BE2C (cell line): ENCODE measurements around the gene KIF20B.

ENCODE experiments used
- DNase-seq: peaks from one replicate; pipeline ENCODE4 v3.0.0-alpha.2; 2020
- H3K27me3 ChIP-seq: fragments of 250-450 bp; sonication (Bioruptor Pico); 2 replicates; pipeline ENCODE4 v1.5.1; 2020; ENCODE audit warnings: mild to moderate bottlenecking
- H3K36me3 ChIP-seq: fragments of 250-450 bp; sonication (Bioruptor Pico); 2 replicates; pipeline ENCODE4 v1.5.1; 2020; ENCODE audit warnings: mild to moderate bottlenecking
- H3K4me1 ChIP-seq: fragments of 250-450 bp; sonication (Bioruptor Pico); 2 replicates; pipeline ENCODE4 v1.5.1; 2020
- H3K4me3 ChIP-seq: 2 replicates; pipeline ENCODE4 v1.5.1; 2011; ENCODE audit warnings: low read depth, low read length
- H3K9me3 ChIP-seq: fragments of 250-450 bp; sonication (Bioruptor Pico); 2 replicates; pipeline ENCODE4 v1.5.1; 2020
- CTCF ChIP-seq: IDR thresholded peaks from 2 replicates; pipeline ENCODE4 v1.5.1; 2012; ENCODE audit warnings: mild to moderate bottlenecking, low read depth, low read length

KIF20B gene

GRCh38 chr10:89693176-89693575, 8.2 kb upstream of the KIF20B start:
- no peaks in the 10 kb centered on the region for H3K27me3 ChIP-seq
- TF ChIP-seq CTCF: no peak
- H3K4me1 ChIP-seq: no peaks in the 10 kb centered on the region
- no peaks in the 10 kb centered on the region for H3K9me3 ChIP-seq
- DNase-seq: no peak
- H3K36me3 ChIP-seq: no peaks in the 10 kb centered on the region
- H3K4me3 ChIP-seq: no peak overlapping the region

- no peaks in the 10 kb centered on the region for H3K36me3 ChIP-seq
- TF ChIP-seq CTCF: no peak
- no peaks in the 10 kb centered on the region for H3K4me1 ChIP-seq
- H3K4me3 ChIP-seq: no peak overlapping the region
- no peaks in the 10 kb centered on the region for H3K27me3 ChIP-seq
- no peaks in the 10 kb centered on the region for H3K9me3 ChIP-seq
- no peak for DNase-seq
These were observed 6.1 kb upstream of the KIF20B start for GRCh38 chr10:89695307-89695706.

- Histone ChIP-seq H3K9me3 (no peaks in the 10 kb centered on the region), H3K4me1 (no peaks in the 10 kb centered on the region), H3K4me3 (no peak overlapping the region), H3K27me3 (no peaks in the 10 kb centered on the region), H3K36me3 (no peaks in the 10 kb centered on the region)
- TF ChIP-seq CTCF: no peak
- DNase-seq: no peak
These were observed 3.4 kb upstream of the KIF20B start for GRCh38 chr10:89697946-89698345.

- no peaks in the 10 kb centered on the region for H3K9me3 ChIP-seq
- H3K36me3 ChIP-seq: no peaks in the 10 kb centered on the region
- no peak overlapping the region for H3K4me3 ChIP-seq
- H3K4me1 ChIP-seq: no peaks in the 10 kb centered on the region
- no peak for DNase-seq
- no peak for TF ChIP-seq CTCF
- H3K27me3 ChIP-seq: no peaks in the 10 kb centered on the region
These were observed 1.8 kb upstream of the KIF20B start for GRCh38 chr10:89699581-89700064.

GRCh38 chr10:89700923-89701241, 508 bp upstream of the KIF20B start:
- peak overlapping the region; percentile 95 for H3K4me3 ChIP-seq
- no peaks in the 10 kb centered on the region for H3K27me3 ChIP-seq

GRCh38 chr10:89702121-89702480, 711 bp downstream of the KIF20B start:
- H3K4me1 ChIP-seq: no peaks in the 10 kb centered on the region
- DNase-seq: no peak
- H3K9me3 ChIP-seq: no peaks in the 10 kb centered on the region
- H3K27me3 ChIP-seq: no peaks in the 10 kb centered on the region
- peaks cover 6% of the 10 kb centered on the region; the same call in 1 of the 2 replicates for H3K36me3 ChIP-seq
- peak overlapping the region; percentile 95 for H3K4me3 ChIP-seq
- no peak for TF ChIP-seq CTCF

More at GRCh38 chr10:89700923-89701241, 508 bp upstream of the KIF20B start:
- no peak for DNase-seq
- TF ChIP-seq CTCF: no peak
- no peaks in the 10 kb centered on the region for H3K9me3 ChIP-seq
- H3K36me3 ChIP-seq: no peaks in the 10 kb centered on the region; the same call in 1 of the 2 replicates
- H3K4me1 ChIP-seq: no peaks in the 10 kb centered on the region
